GM21381 (cell line): ENCODE results near the gene DHRS2.

Experiments used
- ATAC-seq: cut with Tn5 transposase; IDR thresholded peaks from one replicate; pipeline ENCODE4 v1.9.1; 2021; ENCODE audit warnings: mild to moderate bottlenecking, moderate library complexity; ENCODE audit not compliant: unreplicated experiment

The DHRS2 gene

GRCh38 chr14:23612354-23612732, 23.8 kb upstream of the DHRS2 start:
- ATAC-seq, result no peak

- ATAC-seq, result no peak
These were observed 23.4 kb upstream of the DHRS2 start for GRCh38 chr14:23612802-23613201.

GRCh38 chr14:23613242-23614070, 22.7 kb upstream of the DHRS2 start:
- ATAC-seq, result no peak

GRCh38 chr14:23614395-23614828, 21.8 kb upstream of the DHRS2 start:
- no peak for ATAC-seq

- ATAC-seq, result no peak
These were observed 20.3 kb upstream of the DHRS2 start for GRCh38 chr14:23615856-23616255.

GRCh38 chr14:23617539-23617938, 18.6 kb upstream of the DHRS2 start:
- ATAC-seq, result no peak

GRCh38 chr14:23618415-23618988, 17.7 kb upstream of the DHRS2 start:
- ATAC-seq, result no peak

GRCh38 chr14:23620177-23620702, 15.9 kb upstream of the DHRS2 start:
- no peak for ATAC-seq

GRCh38 chr14:23621204-23621931, 14.8 kb upstream of the DHRS2 start:
- ATAC-seq, result no peak

- no peak for ATAC-seq
These were observed 14.0 kb upstream of the DHRS2 start for GRCh38 chr14:23621932-23622730.

- ATAC-seq, result no peak
These were observed 13.2 kb upstream of the DHRS2 start for GRCh38 chr14:23622990-23623389.

- no peak for ATAC-seq
These were observed 12.2 kb upstream of the DHRS2 start for GRCh38 chr14:23623962-23624361.

GRCh38 chr14:23624830-23625404, 11.2 kb upstream of the DHRS2 start:
- no peak for ATAC-seq

GRCh38 chr14:23626946-23627345, 9.2 kb upstream of the DHRS2 start:
- ATAC-seq, result no peak

GRCh38 chr14:23627961-23628360, 8.2 kb upstream of the DHRS2 start:
- no peak for ATAC-seq

- no peak for ATAC-seq
These were observed 7.0 kb upstream of the DHRS2 start for GRCh38 chr14:23629204-23629603.

- ATAC-seq, result no peak
These were observed 6.2 kb upstream of the DHRS2 start for GRCh38 chr14:23629832-23630396.

GRCh38 chr14:23630687-23631086, 5.5 kb upstream of the DHRS2 start:
- ATAC-seq, result no peak

- no peak for ATAC-seq
These were observed 4.9 kb upstream of the DHRS2 start for GRCh38 chr14:23631234-23631633.
